HCT116 (cell line): ENCODE data around the gene SLC24A3. TPM values are rescaled to one million over a fixed set of nuclear protein-coding genes. Genes with fewer than 3 reads are reported as not detected.

Experiments used
- ATAC-seq: fragments of 200-7000 bp; cut with Tn5 transposase; 2 replicates; pipeline ENCODE4 v1.9.1; 2020; ENCODE audit warnings: mild to moderate bottlenecking, moderate library complexity
- BruUV-seq: library from RNA; stranded (reverse); fragments of 400-500 nt; replicated peaks from 2 replicates; lab custom pipeline; 2021; lab: Mats Ljungman, UMichigan
- CTCF ChIA-PET: fragments of 300-600 bp; sonication (Branson Sonifier 250); formaldehyde crosslinking; loops from one replicate; lab custom pipeline; 2021; ENCODE audit warnings: antibody characterized with exemption; lab: Charles Lee
- POLR2A ChIA-PET: fragments of 300-600, 350-600 bp; sonication (Branson Sonifier 250); formaldehyde crosslinking; loops from one replicate; lab custom pipeline; 2021; ENCODE audit warnings: antibody characterized with exemption; lab: Charles Lee
- RAD21 ChIA-PET, 2 experiments: fragments of 300-600 bp; sonication (Branson Sonifier 250); formaldehyde crosslinking; loops; one replicate each; lab custom pipeline; 2023; ENCODE audit warnings: low total read pairs in 2 of 2; ENCODE audit not compliant: uncharacterized antibody in 2 of 2, unreplicated experiment in 2 of 2, low non-redundant PET in 1 of 2; lab: Charles Lee
- DNase-seq: peaks from one replicate; pipeline ENCODE4 v3.0.0-alpha.2; 2010; ENCODE audit warnings: low read depth, low spot score
- H2AFZ ChIP-seq: fragments of 200-600 bp; shearing (Covaris generic), sonication (generic); 2 replicates; pipeline ENCODE4 v1.6.1; 2017; ENCODE audit warnings: low read depth, mixed run types, mixed read lengths, antibody characterized with exemption, low read length; ENCODE audit not compliant: poor library complexity, severe bottlenecking
- H3K27ac ChIP-seq: 2 replicates; pipeline ENCODE4 v1.5.1; 2012; ENCODE audit warnings: low read depth, low read length
- H3K27me3 ChIP-seq: fragments of 200-600 bp; sonication (generic); 2 replicates; pipeline ENCODE4 v1.6.1; 2016; ENCODE audit warnings: mixed run types, low read length, mixed read lengths; ENCODE audit not compliant: insufficient read depth
- H3K36me3 ChIP-seq, 2 experiments: fragments of 200-500 bp in 1 of 2; fragments of 200-600 bp in 1 of 2; sonication (Bioruptor generic) in 1 of 2; sonication (generic) in 1 of 2; 2 replicates each; pipeline versions ENCODE4 v1.5.1 to v1.6.1; 2014 to 2016; ENCODE audit warnings: low read length in 2 of 2, inconsistent platforms in 1 of 2, mixed read lengths in 1 of 2, mixed run types in 1 of 2; ENCODE audit not compliant: insufficient read depth in 2 of 2, control insufficient read depth in 1 of 2
- H3K4me1 ChIP-seq, 2 experiments: fragments of 200-600 bp in 1 of 2; sonication (generic) in 1 of 2; 2 replicates each; pipeline versions ENCODE4 v1.5.1 to v1.6.1; 2012 to 2017; ENCODE audit warnings: low read length in 2 of 2, inconsistent platforms in 1 of 2, mild to moderate bottlenecking in 1 of 2, mixed read lengths in 1 of 2, mixed run types in 1 of 2, moderate library complexity in 1 of 2; ENCODE audit not compliant: insufficient read depth in 2 of 2, control insufficient read depth in 1 of 2
- H3K4me2 ChIP-seq: fragments of 200-600 bp; sonication (generic); 2 replicates; pipeline ENCODE4 v1.6.1; 2017; ENCODE audit warnings: mixed run types, low read length, mixed read lengths
- H3K4me3 ChIP-seq, 2 experiments: fragments of 200-600 bp in 1 of 2; sonication (generic) in 1 of 2; replicated peaks in 1 of 2; 2 replicates each; pipeline ENCODE4 v1.5.1; 2011 to 2016; ENCODE audit warnings: low read length in 2 of 2, control low read depth in 1 of 2, low read depth in 1 of 2, mild to moderate bottlenecking in 1 of 2, mixed read lengths in 1 of 2, mixed run types in 1 of 2
- H3K79me2 ChIP-seq: fragments of 200-600 bp; sonication (generic); 2 replicates; pipeline ENCODE4 v1.6.1; 2017; ENCODE audit warnings: mild to moderate bottlenecking, mixed run types, low read length, moderate library complexity, mixed read lengths; ENCODE audit not compliant: insufficient read depth
- H3K9ac ChIP-seq: fragments of 200-600 bp; sonication (generic); 2 replicates; pipeline ENCODE4 v1.6.1; 2016; ENCODE audit warnings: low read length, mixed read lengths
- H3K9me2 ChIP-seq: fragments of 200-600 bp; sonication (generic), shearing (Covaris generic); 2 replicates; pipeline ENCODE4 v1.6.1; 2017; ENCODE audit warnings: mixed run types, mild to moderate bottlenecking, moderate library complexity; ENCODE audit not compliant: insufficient read depth
- H3K9me3 ChIP-seq, 2 experiments: fragments of 200-500 bp in 1 of 2; fragments of 200-600 bp in 1 of 2; sonication (Bioruptor generic) in 1 of 2; sonication (generic) in 1 of 2; 2 replicates each; pipeline ENCODE4 v1.6.1; 2014 to 2017; ENCODE audit warnings: low read length in 2 of 2, mixed read lengths in 2 of 2, inconsistent platforms in 1 of 2, low read depth in 1 of 2, mild to moderate bottlenecking in 1 of 2, mixed run types in 1 of 2, moderate library complexity in 1 of 2; ENCODE audit not compliant: control insufficient read depth in 1 of 2, insufficient read depth in 1 of 2
- H4K20me1 ChIP-seq: fragments of 200-600 bp; sonication (generic), shearing (Covaris generic); 2 replicates; pipeline ENCODE4 v1.6.1; 2017; ENCODE audit warnings: mixed run types, mild to moderate bottlenecking, moderate library complexity; ENCODE audit not compliant: insufficient read depth
- CBX3 ChIP-seq: IDR thresholded peaks from 2 replicates; pipeline ENCODE4 v1.6.1; 2012; ENCODE audit warnings: low read depth
- EGR1 ChIP-seq: IDR thresholded peaks from 2 replicates; pipeline ENCODE4 v1.6.1; 2012; ENCODE audit warnings: low read depth
- EZH2 ChIP-seq: fragments of 200-600 bp; sonication (generic); IDR thresholded peaks from 2 replicates; pipeline ENCODE4 v1.6.1; 2017; ENCODE audit warnings: antibody characterized with exemption, mixed run types
- EZH2phosphoT487 ChIP-seq: fragments of 200-600 bp; IDR thresholded peaks from 2 replicates; pipeline ENCODE4 v1.6.1; 2018; ENCODE audit warnings: antibody characterized with exemption, borderline replicate concordance
- FOSL1 ChIP-seq: IDR thresholded peaks from 2 replicates; pipeline ENCODE4 v1.6.1; 2012; ENCODE audit warnings: low read depth
- JUND ChIP-seq: IDR thresholded peaks from 2 replicates; pipeline ENCODE4 v1.6.1; 2012
- POLR2A ChIP-seq: IDR thresholded peaks from 2 replicates; pipeline ENCODE4 v1.7.0; 2011; ENCODE audit warnings: borderline replicate concordance; ENCODE audit not compliant: insufficient read depth, insufficient read length; ENCODE audit errors: extremely low read depth
- SIN3A ChIP-seq: IDR thresholded peaks from 2 replicates; pipeline ENCODE4 v1.6.1; 2012; ENCODE audit warnings: low read depth
- SP1 ChIP-seq: IDR thresholded peaks from 2 replicates; pipeline ENCODE4 v1.6.1; 2012; ENCODE audit warnings: low read depth
- SRF ChIP-seq: IDR thresholded peaks from 2 replicates; pipeline ENCODE4 v1.6.1; 2012; ENCODE audit warnings: low read depth
- YY1 ChIP-seq: IDR thresholded peaks from 2 replicates; pipeline ENCODE4 v1.6.1; 2011; ENCODE audit warnings: low read length, low read depth, moderate library complexity, mild to moderate bottlenecking; ENCODE audit not compliant: insufficient replicate concordance; ENCODE audit errors: extremely low read depth
- ZFX ChIP-seq: fragments of 450-650 bp; IDR thresholded peaks from 2 replicates; pipeline ENCODE4 v1.6.1; 2017
- ZNF274 ChIP-seq: fragments of 200-500 bp; sonication (Bioruptor generic); IDR thresholded peaks from 2 replicates; pipeline ENCODE4 v1.6.1; 2014; ENCODE audit warnings: mild to moderate bottlenecking, low read depth, low read length, inconsistent platforms
- intact Hi-C: fragments of 100-400 bp; cut with micrococcal nuclease; formaldehyde crosslinking; loops from 2 replicates; pipeline ENCODE4 v1.10.0; 2022
- total RNA-seq: library from RNA; stranded (reverse); gene quantifications from one replicate; pipeline ENCODE4 v1.2.1, GENCODE V29; 2021; ENCODE audit not compliant: unreplicated experiment
- TF ChIP-seq, protein P1 (sequence below): IDR thresholded peaks from 2 replicates; pipeline ENCODE4 v1.6.1; 2011; ENCODE audit warnings: mild to moderate bottlenecking, low read length, moderate library complexity; ENCODE audit not compliant: insufficient replicate concordance; ENCODE audit errors: extremely low read depth
- TF ChIP-seq, protein P2 (sequence below), 3 experiments: fragments of 200-600 bp in 1 of 3; sonication (generic) in 1 of 3; IDR thresholded peaks in 2 of 3; conservative IDR thresholded peaks in 1 of 3; 2 replicates each; pipeline ENCODE4 v1.5.1; 2012 to 2017; ENCODE audit warnings: low read depth in 2 of 3, low read length in 2 of 3, antibody characterized with exemption in 1 of 3, borderline replicate concordance in 1 of 3, control low read depth in 1 of 3, mild to moderate bottlenecking in 1 of 3, mixed read lengths in 1 of 3, mixed run types in 1 of 3, moderate library complexity in 1 of 3; ENCODE audit not compliant: insufficient read depth in 1 of 3
- TF ChIP-seq, protein P3 (sequence below): IDR thresholded peaks from 2 replicates; pipeline ENCODE4 v1.6.1; 2012; ENCODE audit warnings: low read depth

Gene SLC24A3
- total RNA-seq, 1 experiment from 2014 or later = not detected

DNA sequence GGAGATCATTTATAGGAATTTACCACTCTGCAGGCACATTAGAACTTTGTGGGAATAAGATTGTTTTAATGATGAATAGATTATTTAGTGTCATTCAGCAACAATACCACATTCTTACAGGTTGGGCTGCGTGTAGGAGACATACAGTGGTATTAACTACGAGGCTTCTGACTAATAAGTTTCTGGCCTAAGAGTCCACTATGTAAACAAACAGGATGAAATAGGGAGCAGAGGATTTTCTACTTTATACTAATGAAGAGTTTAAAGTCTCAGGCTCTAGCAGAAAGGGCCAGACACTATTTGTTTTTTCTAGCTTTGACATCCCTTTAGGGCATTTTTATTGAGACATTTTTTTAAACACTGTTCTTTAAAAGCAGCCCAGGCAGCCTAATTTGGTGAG is 75.6 kb downstream of the SLC24A3 start (continued):
- no peak for TF ChIP-seq EZH2phosphoT487
- TF ChIP-seq, protein P1, sequence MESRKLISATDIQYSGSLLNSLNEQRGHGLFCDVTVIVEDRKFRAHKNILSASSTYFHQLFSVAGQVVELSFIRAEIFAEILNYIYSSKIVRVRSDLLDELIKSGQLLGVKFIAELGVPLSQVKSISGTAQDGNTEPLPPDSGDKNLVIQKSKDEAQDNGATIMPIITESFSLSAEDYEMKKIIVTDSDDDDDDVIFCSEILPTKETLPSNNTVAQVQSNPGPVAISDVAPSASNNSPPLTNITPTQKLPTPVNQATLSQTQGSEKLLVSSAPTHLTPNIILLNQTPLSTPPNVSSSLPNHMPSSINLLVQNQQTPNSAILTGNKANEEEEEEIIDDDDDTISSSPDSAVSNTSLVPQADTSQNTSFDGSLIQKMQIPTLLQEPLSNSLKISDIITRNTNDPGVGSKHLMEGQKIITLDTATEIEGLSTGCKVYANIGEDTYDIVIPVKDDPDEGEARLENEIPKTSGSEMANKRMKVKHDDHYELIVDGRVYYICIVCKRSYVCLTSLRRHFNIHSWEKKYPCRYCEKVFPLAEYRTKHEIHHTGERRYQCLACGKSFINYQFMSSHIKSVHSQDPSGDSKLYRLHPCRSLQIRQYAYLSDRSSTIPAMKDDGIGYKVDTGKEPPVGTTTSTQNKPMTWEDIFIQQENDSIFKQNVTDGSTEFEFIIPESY = no peak
- TF ChIP-seq FOSL1 = no peak
- TF ChIP-seq ZFX = no peak
- TF ChIP-seq SP1 = no peak
- no peak for TF ChIP-seq SRF

DNA sequence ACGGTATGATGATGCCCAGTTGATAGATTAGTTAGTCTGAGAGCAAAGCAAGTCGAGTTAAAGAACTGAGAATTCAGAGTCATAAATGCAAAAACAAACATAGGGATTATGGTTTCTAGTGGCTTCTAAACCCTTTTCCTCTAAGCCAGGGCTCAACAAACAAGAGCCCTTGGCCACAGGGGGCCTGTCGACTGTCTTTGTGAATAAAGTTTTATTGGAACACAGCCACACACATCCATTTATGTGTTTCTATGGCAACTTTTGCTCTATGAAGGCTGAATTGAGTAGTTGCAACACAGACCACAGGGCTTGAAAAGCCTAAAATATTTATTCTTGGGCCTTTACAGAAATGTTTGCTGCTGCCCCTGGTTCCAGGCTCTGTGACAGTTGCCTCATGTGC is 76.2 kb downstream of the SLC24A3 start:
- Histone ChIP-seq H3K27ac (no peak overlapping the region), H3K27me3 (no peaks in the 10 kb centered on the region), H3K4me3 (no peak overlapping the region), H3K9me2 (no peaks in the 10 kb centered on the region), H3K4me1 (no peaks in the 10 kb centered on the region), H3K79me2 (no peaks in the 10 kb centered on the region), H3K9me3 (peaks cover 0 to 3% of the 10 kb centered on the region in 2 experiments; a peak in 1 of 4 replicates), H3K36me3 (no peaks in the 10 kb centered on the region), H2AFZ (no peak overlapping the region), H3K4me2 (no peak overlapping the region), H3K9ac (no peak overlapping the region), H4K20me1 (no peaks in the 10 kb centered on the region)
- ChIA-PET RAD21 (no interaction called here), POLR2A (no interaction called here), CTCF (no interaction called here)
- DNase-seq (no peak), ATAC-seq (no peak)
- BruUV-seq = no TSS peak
- intact Hi-C loops = no loop called here
- no peak for TF ChIP-seq YY1
- no peak for TF ChIP-seq EZH2
- no peak for TF ChIP-seq SIN3A
- TF ChIP-seq, protein P2, sequence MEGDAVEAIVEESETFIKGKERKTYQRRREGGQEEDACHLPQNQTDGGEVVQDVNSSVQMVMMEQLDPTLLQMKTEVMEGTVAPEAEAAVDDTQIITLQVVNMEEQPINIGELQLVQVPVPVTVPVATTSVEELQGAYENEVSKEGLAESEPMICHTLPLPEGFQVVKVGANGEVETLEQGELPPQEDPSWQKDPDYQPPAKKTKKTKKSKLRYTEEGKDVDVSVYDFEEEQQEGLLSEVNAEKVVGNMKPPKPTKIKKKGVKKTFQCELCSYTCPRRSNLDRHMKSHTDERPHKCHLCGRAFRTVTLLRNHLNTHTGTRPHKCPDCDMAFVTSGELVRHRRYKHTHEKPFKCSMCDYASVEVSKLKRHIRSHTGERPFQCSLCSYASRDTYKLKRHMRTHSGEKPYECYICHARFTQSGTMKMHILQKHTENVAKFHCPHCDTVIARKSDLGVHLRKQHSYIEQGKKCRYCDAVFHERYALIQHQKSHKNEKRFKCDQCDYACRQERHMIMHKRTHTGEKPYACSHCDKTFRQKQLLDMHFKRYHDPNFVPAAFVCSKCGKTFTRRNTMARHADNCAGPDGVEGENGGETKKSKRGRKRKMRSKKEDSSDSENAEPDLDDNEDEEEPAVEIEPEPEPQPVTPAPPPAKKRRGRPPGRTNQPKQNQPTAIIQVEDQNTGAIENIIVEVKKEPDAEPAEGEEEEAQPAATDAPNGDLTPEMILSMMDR (IDR thresholded peaks at IDR 0.05 in 2 of 3, conservative IDR thresholded peaks at IDR 0.05 in 1 of 3; ENCODE audit: borderline replicate concordance in 1 of 3, insufficient read depth in 1 of 3, low read depth in 2 of 3, low read length in 2 of 3) = no peak
- no peak for TF ChIP-seq CBX3
- TF ChIP-seq ZFX = no peak
- TF ChIP-seq SP1 = no peak
- no peak for TF ChIP-seq EGR1
- TF ChIP-seq POLR2A = no peak
- TF ChIP-seq, protein P1 = no peak
- TF ChIP-seq ZNF274 = no peak
- no peak for TF ChIP-seq FOSL1
- no peak for TF ChIP-seq JUND
- TF ChIP-seq, protein P3, sequence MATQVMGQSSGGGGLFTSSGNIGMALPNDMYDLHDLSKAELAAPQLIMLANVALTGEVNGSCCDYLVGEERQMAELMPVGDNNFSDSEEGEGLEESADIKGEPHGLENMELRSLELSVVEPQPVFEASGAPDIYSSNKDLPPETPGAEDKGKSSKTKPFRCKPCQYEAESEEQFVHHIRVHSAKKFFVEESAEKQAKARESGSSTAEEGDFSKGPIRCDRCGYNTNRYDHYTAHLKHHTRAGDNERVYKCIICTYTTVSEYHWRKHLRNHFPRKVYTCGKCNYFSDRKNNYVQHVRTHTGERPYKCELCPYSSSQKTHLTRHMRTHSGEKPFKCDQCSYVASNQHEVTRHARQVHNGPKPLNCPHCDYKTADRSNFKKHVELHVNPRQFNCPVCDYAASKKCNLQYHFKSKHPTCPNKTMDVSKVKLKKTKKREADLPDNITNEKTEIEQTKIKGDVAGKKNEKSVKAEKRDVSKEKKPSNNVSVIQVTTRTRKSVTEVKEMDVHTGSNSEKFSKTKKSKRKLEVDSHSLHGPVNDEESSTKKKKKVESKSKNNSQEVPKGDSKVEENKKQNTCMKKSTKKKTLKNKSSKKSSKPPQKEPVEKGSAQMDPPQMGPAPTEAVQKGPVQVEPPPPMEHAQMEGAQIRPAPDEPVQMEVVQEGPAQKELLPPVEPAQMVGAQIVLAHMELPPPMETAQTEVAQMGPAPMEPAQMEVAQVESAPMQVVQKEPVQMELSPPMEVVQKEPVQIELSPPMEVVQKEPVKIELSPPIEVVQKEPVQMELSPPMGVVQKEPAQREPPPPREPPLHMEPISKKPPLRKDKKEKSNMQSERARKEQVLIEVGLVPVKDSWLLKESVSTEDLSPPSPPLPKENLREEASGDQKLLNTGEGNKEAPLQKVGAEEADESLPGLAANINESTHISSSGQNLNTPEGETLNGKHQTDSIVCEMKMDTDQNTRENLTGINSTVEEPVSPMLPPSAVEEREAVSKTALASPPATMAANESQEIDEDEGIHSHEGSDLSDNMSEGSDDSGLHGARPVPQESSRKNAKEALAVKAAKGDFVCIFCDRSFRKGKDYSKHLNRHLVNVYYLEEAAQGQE = no peak
- no peak for TF ChIP-seq EZH2phosphoT487
- TF ChIP-seq SRF = no peak
